Panc1 (cell line): ENCODE measurements around the gene PDE6A.

Experiments used
- POLR2AphosphoS5 ChIP-seq: IDR thresholded peaks from 2 replicates; pipeline ENCODE4 v1.6.1; 2012; ENCODE audit warnings: mild to moderate bottlenecking, low read depth, low read length, moderate library complexity
- TF ChIP-seq, protein P1 (sequence below): fragments of 450-650 bp; IDR thresholded peaks from 2 replicates; pipeline ENCODE4 v1.5.1; 2017; ENCODE audit warnings: mild to moderate bottlenecking

DNA sequence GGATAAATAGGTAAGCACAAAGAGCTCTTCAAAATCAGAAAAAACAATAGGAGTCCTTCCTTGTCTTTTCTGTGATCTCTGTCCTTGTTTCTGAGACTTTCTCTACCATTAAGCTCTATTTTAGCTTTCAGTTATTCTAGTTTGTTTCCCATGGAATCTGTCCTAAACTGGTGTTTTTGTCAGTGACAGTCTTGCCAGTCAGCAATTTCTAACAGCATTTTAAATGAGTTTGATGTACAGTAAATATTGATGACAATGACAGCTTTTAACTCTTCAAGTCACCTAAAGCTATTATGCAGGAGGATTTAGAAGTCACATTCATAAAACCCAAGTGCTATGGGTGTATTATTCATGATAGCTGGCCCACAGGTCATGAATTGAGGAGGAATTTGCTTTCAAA is 37.9 kb upstream of the PDE6A start:
- TF ChIP-seq, protein P1, sequence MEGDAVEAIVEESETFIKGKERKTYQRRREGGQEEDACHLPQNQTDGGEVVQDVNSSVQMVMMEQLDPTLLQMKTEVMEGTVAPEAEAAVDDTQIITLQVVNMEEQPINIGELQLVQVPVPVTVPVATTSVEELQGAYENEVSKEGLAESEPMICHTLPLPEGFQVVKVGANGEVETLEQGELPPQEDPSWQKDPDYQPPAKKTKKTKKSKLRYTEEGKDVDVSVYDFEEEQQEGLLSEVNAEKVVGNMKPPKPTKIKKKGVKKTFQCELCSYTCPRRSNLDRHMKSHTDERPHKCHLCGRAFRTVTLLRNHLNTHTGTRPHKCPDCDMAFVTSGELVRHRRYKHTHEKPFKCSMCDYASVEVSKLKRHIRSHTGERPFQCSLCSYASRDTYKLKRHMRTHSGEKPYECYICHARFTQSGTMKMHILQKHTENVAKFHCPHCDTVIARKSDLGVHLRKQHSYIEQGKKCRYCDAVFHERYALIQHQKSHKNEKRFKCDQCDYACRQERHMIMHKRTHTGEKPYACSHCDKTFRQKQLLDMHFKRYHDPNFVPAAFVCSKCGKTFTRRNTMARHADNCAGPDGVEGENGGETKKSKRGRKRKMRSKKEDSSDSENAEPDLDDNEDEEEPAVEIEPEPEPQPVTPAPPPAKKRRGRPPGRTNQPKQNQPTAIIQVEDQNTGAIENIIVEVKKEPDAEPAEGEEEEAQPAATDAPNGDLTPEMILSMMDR, result no peak
- TF ChIP-seq POLR2AphosphoS5, result no peak
